Neuronal stem cell (in vitro differentiated cells): ENCODE measurements around the gene CREB3.

Experiments
- DNase-seq: peaks from one replicate; pipeline ENCODE4 v3.0.0-alpha.2; 2013; ENCODE audit warnings: low spot score
- H2AFZ ChIP-seq: one replicate; pipeline ENCODE4 v1.6.1; 2013; ENCODE audit warnings: mild to moderate bottlenecking, low read length, inconsistent platforms
- H2AK5ac ChIP-seq: 2 replicates; pipeline ENCODE4 v1.6.1; 2013; ENCODE audit warnings: low read depth, mild to moderate bottlenecking, inconsistent platforms, low read length, moderate library complexity, mixed read lengths
- H2BK120ac ChIP-seq: 2 replicates; pipeline ENCODE4 v1.6.1; 2013; ENCODE audit warnings: low read depth, mild to moderate bottlenecking, inconsistent platforms, low read length, moderate library complexity, mixed read lengths
- H2BK12ac ChIP-seq: one replicate; pipeline ENCODE4 v1.6.1; 2013; ENCODE audit warnings: low read length, inconsistent platforms
- H2BK15ac ChIP-seq: 2 replicates; pipeline ENCODE4 v1.6.1; 2013; ENCODE audit warnings: mild to moderate bottlenecking, low read length, inconsistent platforms, mixed read lengths
- H2BK5ac ChIP-seq: one replicate; pipeline ENCODE4 v1.6.1; 2013; ENCODE audit warnings: inconsistent platforms, mild to moderate bottlenecking, low read length, moderate library complexity
- H3K14ac ChIP-seq: one replicate; pipeline ENCODE4 v1.6.1; 2013; ENCODE audit warnings: low read length, inconsistent platforms
- H3K18ac ChIP-seq: 2 replicates; pipeline ENCODE4 v1.6.1; 2013; ENCODE audit warnings: low read length, inconsistent platforms
- H3K23ac ChIP-seq: 2 replicates; pipeline ENCODE4 v1.6.1; 2013; ENCODE audit warnings: low read depth, mild to moderate bottlenecking, mixed read lengths, low read length, inconsistent platforms; ENCODE audit not compliant: poor library complexity
- H3K27ac ChIP-seq: replicated peaks from 3 replicates; pipeline ENCODE4 v1.5.1; 2013; ENCODE audit warnings: low read length, inconsistent platforms
- H3K27me3 ChIP-seq, 3 experiments: 2 replicates each; pipeline ENCODE4 v1.6.1; 2013; ENCODE audit warnings: low read length in 3 of 3, mild to moderate bottlenecking in 2 of 3, inconsistent platforms in 1 of 3, low read depth in 1 of 3, mixed read lengths in 1 of 3, moderate library complexity in 1 of 3; ENCODE audit not compliant: control insufficient read depth in 3 of 3, insufficient read depth in 3 of 3
- H3K36me3 ChIP-seq, 2 donors: replicated peaks in 1 of 2; 2 replicates each; pipeline ENCODE4 v1.6.1; 2013; ENCODE audit warnings: low read length in 2 of 2; ENCODE audit not compliant: control insufficient read depth in 2 of 2, insufficient read depth in 2 of 2
- H3K4ac ChIP-seq: 2 replicates; pipeline ENCODE4 v1.6.1; 2013; ENCODE audit warnings: inconsistent platforms, mild to moderate bottlenecking, low read length, moderate library complexity
- H3K4me1 ChIP-seq, 2 donors: 1 replicate in 1 of 2; 2 replicates in 1 of 2; pipeline ENCODE4 v1.6.1; 2013; ENCODE audit warnings: low read length in 2 of 2, low read depth in 1 of 2; ENCODE audit not compliant: control insufficient read depth in 2 of 2, insufficient read depth in 1 of 2
- H3K4me2 ChIP-seq: one replicate; pipeline ENCODE4 v1.6.1; 2013; ENCODE audit warnings: mild to moderate bottlenecking, low read length, inconsistent platforms; ENCODE audit not compliant: insufficient read depth, poor library complexity, severe bottlenecking
- H3K4me3 ChIP-seq, 2 donors: 2 replicates each; pipeline ENCODE4 v1.5.1; 2013; ENCODE audit warnings: low read length in 2 of 2, mild to moderate bottlenecking in 2 of 2, inconsistent platforms in 1 of 2, moderate library complexity in 1 of 2
- H3K79me1 ChIP-seq: one replicate; pipeline ENCODE4 v1.6.1; 2013; ENCODE audit warnings: low read depth, mild to moderate bottlenecking, inconsistent platforms, low read length, moderate library complexity
- H3K9ac ChIP-seq: one replicate; pipeline ENCODE4 v1.6.1; 2013; ENCODE audit warnings: mild to moderate bottlenecking, low read depth, low read length, inconsistent platforms; ENCODE audit not compliant: poor library complexity
- H3K9me3 ChIP-seq, 2 donors: replicated peaks in 1 of 2; 2 replicates each; pipeline versions ENCODE3 to v1.6.1; 2013; ENCODE audit warnings: low read length in 2 of 2, mild to moderate bottlenecking in 2 of 2, inconsistent platforms in 1 of 2, low read depth in 1 of 2, mixed read lengths in 1 of 2, moderate library complexity in 1 of 2; ENCODE audit not compliant: control insufficient read depth in 2 of 2, insufficient read depth in 1 of 2
- H4K8ac ChIP-seq: one replicate; pipeline ENCODE4 v1.6.1; 2013; ENCODE audit warnings: low read depth, mild to moderate bottlenecking, inconsistent platforms, low read length, moderate library complexity
- H4K91ac ChIP-seq: one replicate; pipeline ENCODE4 v1.6.1; 2013; ENCODE audit warnings: low read length, low read depth, mild to moderate bottlenecking, inconsistent platforms; ENCODE audit not compliant: poor library complexity
- WGBS, 2 donors: extraction: QIAGEN DNeasy Blood & Tissue Kit; methylation state at CpG; one replicate each; pipeline ENCODE4 v1.1.7; 2013; ENCODE audit warnings: missing lambda C conversion rate in 2 of 2, mixed read lengths in 1 of 2; ENCODE audit not compliant: insufficient read length in 2 of 2, insufficient replicate concordance in 1 of 2; ENCODE audit errors: extremely low coverage in 2 of 2; 5-methylcytosine and 5-hydroxymethylcytosine counted together

The CREB3 gene

DNA sequence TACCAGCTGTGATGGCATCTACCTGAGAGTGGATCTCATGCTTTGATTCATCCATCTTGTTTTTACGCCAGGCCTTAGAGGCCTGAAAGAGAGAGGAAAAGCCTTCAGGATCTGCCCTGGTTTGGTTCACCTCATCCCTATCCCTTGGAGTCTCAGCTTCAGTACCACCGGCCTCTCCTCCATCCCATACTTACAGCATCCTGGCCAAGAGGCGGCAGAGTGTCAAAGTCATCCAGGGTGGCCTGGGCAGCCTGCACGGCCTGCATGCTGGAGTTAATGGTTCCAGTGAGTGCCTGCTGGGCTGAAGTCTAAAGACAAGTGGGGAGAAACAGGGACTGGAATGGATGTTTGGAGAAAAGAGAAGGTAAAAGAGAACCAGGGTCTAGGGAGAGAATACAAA lies 12.9 kb upstream of the CREB3 start:
- Histone ChIP-seq H3K27me3 (no peaks in the 10 kb centered on the region), H2BK5ac (no peak overlapping the region), H3K4me1 (no peaks in the 10 kb centered on the region), H2BK15ac (no peak overlapping the region), H2BK120ac (no peak overlapping the region), H4K91ac (no peak overlapping the region), H3K9me3 (no peaks in the 10 kb centered on the region), H3K79me1 (no peaks in the 10 kb centered on the region), H3K4ac (no peak overlapping the region), H3K4me2 (no peak overlapping the region), H3K4me3 (no peak overlapping the region), H2BK12ac (no peak overlapping the region), H3K36me3 (peaks cover 82 to 100% of the 10 kb centered on the region in 2 donors), H2AK5ac (no peak overlapping the region), H3K27ac (no peak overlapping the region), H3K9ac (no peak overlapping the region), H3K18ac (no peak overlapping the region), H4K8ac (no peak overlapping the region), H3K14ac (no peak overlapping the region), H3K23ac (no peak overlapping the region), H2AFZ (no peak overlapping the region)
- WGBS, 2 donors, result no CpG with 5 or more reads among the region's 4 CpGs
- no peak for DNase-seq

DNA sequence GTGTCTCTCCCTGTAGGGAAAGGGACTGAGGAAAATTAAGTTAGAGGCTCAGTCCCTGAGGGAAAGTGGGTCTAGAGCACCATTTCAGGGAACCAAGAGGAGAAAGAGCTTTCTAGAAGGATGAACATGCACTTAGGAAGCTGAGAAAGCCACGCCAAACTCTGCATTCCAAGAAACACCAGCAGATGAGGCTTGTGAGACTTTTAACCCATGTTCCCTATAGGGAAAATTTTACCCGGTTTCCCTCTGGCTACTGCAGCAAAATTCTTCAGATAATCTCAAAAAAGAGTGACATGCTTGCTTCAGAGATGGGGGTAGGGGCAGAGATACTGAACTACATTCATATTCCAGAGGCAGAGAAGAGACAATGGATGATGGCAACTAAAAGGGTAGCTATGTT lies 9.0 kb upstream of the CREB3 start:
- Histone ChIP-seq H3K9me3 (no peaks in the 10 kb centered on the region), H4K91ac (no peak overlapping the region), H3K18ac (no peak overlapping the region), H2BK5ac (no peak overlapping the region), H3K4ac (no peak overlapping the region), H3K9ac (no peak overlapping the region), H3K27me3 (no peaks in the 10 kb centered on the region), H3K4me3 (no peak overlapping the region), H3K27ac (no peak overlapping the region), H3K36me3 (peaks cover 58 to 88% of the 10 kb centered on the region in 2 donors), H3K4me1 (peaks cover 12 to 17% of the 10 kb centered on the region in 2 donors), H2AK5ac (no peak overlapping the region), H3K23ac (no peak overlapping the region), H3K14ac (no peak overlapping the region), H2BK120ac (no peak overlapping the region), H3K79me1 (peaks cover 3% of the 10 kb centered on the region), H2BK12ac (no peak overlapping the region), H3K4me2 (no peak overlapping the region), H2BK15ac (no peak overlapping the region), H4K8ac (no peak overlapping the region), H2AFZ (no peak overlapping the region)
- no peak for DNase-seq
- no CpG with 5 or more reads among the region's 2 CpGs for WGBS, 2 donors

DNA sequence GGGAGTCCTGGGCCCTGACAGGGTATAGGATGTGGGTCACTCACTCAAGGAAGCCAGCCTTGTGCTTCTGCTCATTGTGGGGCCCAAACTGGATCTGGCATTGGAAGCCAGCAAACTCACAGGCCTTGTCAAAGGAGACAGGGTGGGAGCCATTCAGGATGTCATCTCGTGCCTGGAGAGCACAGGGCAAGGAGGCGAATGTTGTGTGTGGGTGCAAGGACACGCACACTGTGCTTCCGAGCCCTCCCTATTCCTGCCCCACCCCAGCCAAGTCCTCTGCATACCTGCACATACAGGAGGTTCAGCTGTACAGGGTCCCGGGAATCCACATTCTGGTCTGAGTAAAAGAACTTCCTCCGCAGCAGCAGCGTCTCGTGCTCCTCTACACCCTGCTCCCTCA lies 8.6 kb upstream of the CREB3 start:
- H2BK5ac ChIP-seq, result no peak overlapping the region
- no peak overlapping the region for H2BK120ac ChIP-seq
- no peak overlapping the region for H3K23ac ChIP-seq
- no peak for DNase-seq
- no peak overlapping the region for H4K8ac ChIP-seq
- H4K91ac ChIP-seq, result no peak overlapping the region
- no peak overlapping the region for H3K27ac ChIP-seq
- H3K4me3 ChIP-seq, result no peak overlapping the region
- H3K36me3 ChIP-seq, result peaks cover 54 to 83% of the 10 kb centered on the region in 2 donors
- no peak overlapping the region for H2BK12ac ChIP-seq
- peaks cover 3% of the 10 kb centered on the region for H3K79me1 ChIP-seq
- no peak overlapping the region for H3K18ac ChIP-seq
- peaks cover 17 to 20% of the 10 kb centered on the region in 2 donors for H3K4me1 ChIP-seq
- H3K9ac ChIP-seq, result no peak overlapping the region
- no peak overlapping the region for H2AK5ac ChIP-seq
- no CpG with 5 or more reads among the region's 8 CpGs for WGBS, 2 donors
- no peak overlapping the region for H3K4me2 ChIP-seq
- no peaks in the 10 kb centered on the region for H3K27me3 ChIP-seq
- H2BK15ac ChIP-seq, result no peak overlapping the region
- no peak overlapping the region for H3K14ac ChIP-seq
- H3K9me3 ChIP-seq, result no peaks in the 10 kb centered on the region
- H3K4ac ChIP-seq, result no peak overlapping the region
- H2AFZ ChIP-seq, result no peak overlapping the region

DNA sequence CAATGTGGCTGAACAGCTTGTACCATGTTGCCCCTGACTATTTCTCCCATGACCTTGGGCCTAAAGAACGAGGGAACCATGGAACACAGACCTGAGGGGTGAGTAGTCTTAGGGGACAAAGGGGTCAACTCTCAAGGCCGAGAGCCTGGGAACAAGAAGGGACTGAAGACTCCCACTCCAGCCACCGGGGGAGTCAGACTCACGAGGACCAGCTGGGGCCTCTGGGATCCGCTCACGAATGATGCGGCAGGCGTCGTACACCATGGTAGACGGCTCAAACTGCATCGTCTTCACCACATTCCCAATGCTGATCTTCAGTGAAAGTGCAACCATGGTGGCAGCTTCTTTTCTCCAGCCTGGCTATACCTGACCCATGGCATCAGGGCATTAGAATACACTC lies 7.1 kb upstream of the CREB3 start:
- no peak overlapping the region for H3K14ac ChIP-seq
- H2BK5ac ChIP-seq, result no peak overlapping the region
- no peak overlapping the region for H4K8ac ChIP-seq
- no peak overlapping the region for H3K23ac ChIP-seq
- DNase-seq, result no peak
- H3K18ac ChIP-seq, result no peak overlapping the region
- H3K4me1 ChIP-seq, result peaks cover 31 to 32% of the 10 kb centered on the region in 2 donors
- no peak overlapping the region for H2AFZ ChIP-seq
- H3K79me1 ChIP-seq, result peaks cover 3% of the 10 kb centered on the region
- no peaks in the 10 kb centered on the region for H3K9me3 ChIP-seq
- H3K27me3 ChIP-seq, result no peaks in the 10 kb centered on the region
- no CpG with 5 or more reads among the region's 11 CpGs for WGBS, 2 donors
- H2AK5ac ChIP-seq, result no peak overlapping the region
- no peak overlapping the region for H3K4me2 ChIP-seq
- no peak overlapping the region for H2BK15ac ChIP-seq
- H2BK120ac ChIP-seq, result no peak overlapping the region
- no peak overlapping the region for H2BK12ac ChIP-seq
- no peak overlapping the region for H3K27ac ChIP-seq
- H3K36me3 ChIP-seq, result peaks cover 39 to 76% of the 10 kb centered on the region in 2 donors
- no peak overlapping the region for H3K4me3 ChIP-seq
- no peak overlapping the region for H4K91ac ChIP-seq
- no peak overlapping the region for H3K9ac ChIP-seq
- no peak overlapping the region for H3K4ac ChIP-seq
